ENCODE measurements around the gene CGRRF1.

The CGRRF1 gene

GRCh38 chr14:54582334-54582733 lies 72.6 kb downstream of the CGRRF1 start:
- DNase-seq: no peak

- no peak for DNase-seq
Measured at GRCh38 chr14:54584097-54584496, 74.4 kb downstream of the CGRRF1 start.

DNA sequence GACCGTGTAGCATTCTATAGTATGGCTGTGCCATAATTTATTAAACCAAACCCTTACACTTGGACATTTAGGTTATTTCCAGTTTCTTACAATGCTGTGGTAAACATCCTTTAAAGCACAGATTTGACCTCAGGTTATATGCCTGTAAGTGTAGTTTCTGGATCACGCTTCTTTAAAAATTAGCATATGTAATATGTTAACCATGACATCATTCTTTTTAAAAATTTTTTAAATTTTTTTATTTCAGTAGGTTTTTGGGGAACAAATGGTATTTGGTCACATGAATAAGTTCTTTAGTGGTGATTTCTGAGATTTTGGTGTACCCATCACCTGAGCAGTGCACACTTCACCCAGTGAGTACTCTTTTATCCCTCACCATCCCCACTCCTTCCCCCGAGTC lies 75.5 kb downstream of the CGRRF1 start:
- no peak for DNase-seq
